CD4-positive, alpha-beta T cell (primary cell): ENCODE results near the gene LSAMP. TPM values are rescaled to one million over a fixed set of nuclear protein-coding genes. Genes with fewer than 3 reads are reported as not detected.

Source experiments
- ATAC-seq: fragments of 200-7000 bp; cut with Tn5 transposase; one replicate; pipeline ENCODE4 v1.10.0; 2022; ENCODE audit warnings: mild to moderate bottlenecking; ENCODE audit not compliant: poor library complexity
- CTCF ChIA-PET: fragments of 350-600 bp; sonication (Branson Sonifier 250); formaldehyde crosslinking; loops from one replicate; lab custom pipeline; 2021; ENCODE audit warnings: antibody characterized with exemption, inconsistent platforms; lab: Charles Lee
- POLR2A ChIA-PET: fragments of 350-600 bp; sonication (Branson Sonifier 250); formaldehyde crosslinking; loops from one replicate; lab custom pipeline; 2021; ENCODE audit warnings: antibody characterized with exemption, inconsistent platforms; lab: Charles Lee
- DNase-seq, 14 experiments: peaks; one replicate each; pipeline ENCODE4 v3.0.0-alpha.2; 2013 to 2020; ENCODE audit warnings: mixed read lengths in 2 of 14
- H3K27ac ChIP-seq, 2 donors: one replicate each; pipeline versions ENCODE4 v1.5.1 to v1.7.0; 2013; ENCODE audit warnings: low read length in 2 of 2, low read depth in 1 of 2, mild to moderate bottlenecking in 1 of 2
- H3K27me3 ChIP-seq, 2 experiments: 1 replicate in 1 of 2; 2 replicates in 1 of 2; pipeline versions ENCODE4 v1.6.1 to v1.7.0; 2013; ENCODE audit warnings: low read length in 2 of 2, control low read depth in 1 of 2, mild to moderate bottlenecking in 1 of 2, moderate library complexity in 1 of 2; ENCODE audit not compliant: insufficient read depth in 2 of 2, control insufficient read depth in 1 of 2
- H3K36me3 ChIP-seq: one replicate; pipeline ENCODE4 v1.6.1; 2013; ENCODE audit warnings: low read length, control low read depth; ENCODE audit not compliant: insufficient read depth
- H3K4me1 ChIP-seq: one replicate; pipeline ENCODE4 v1.6.1; 2013; ENCODE audit warnings: low read length, control low read depth; ENCODE audit not compliant: insufficient read depth
- H3K4me3 ChIP-seq: one replicate; pipeline ENCODE4 v1.5.1; 2013; ENCODE audit warnings: mild to moderate bottlenecking, low read length, moderate library complexity
- H3K9me3 ChIP-seq, 2 experiments: 1 replicate in 1 of 2; 2 replicates in 1 of 2; pipeline versions ENCODE4 v1.6.1 to v1.7.0; 2013; ENCODE audit warnings: low read length in 2 of 2, mild to moderate bottlenecking in 2 of 2, control low read depth in 1 of 2, moderate library complexity in 1 of 2; ENCODE audit not compliant: control insufficient read depth in 1 of 2, insufficient read depth in 1 of 2
- H3K27ac Mint-ChIP-seq: one replicate; pipeline ENCODE4 v1.8.0; 2020; ENCODE audit warnings: mixed read lengths
- H3K27me3 Mint-ChIP-seq: one replicate; pipeline ENCODE4 v1.8.0; 2021; ENCODE audit warnings: mixed read lengths
- H3K36me3 Mint-ChIP-seq: one replicate; pipeline ENCODE4 v1.8.0; 2021; ENCODE audit warnings: low read depth, mixed read lengths
- H3K4me1 Mint-ChIP-seq: one replicate; pipeline ENCODE4 v1.8.0; 2021; ENCODE audit warnings: low read depth, mixed read lengths
- H3K4me3 Mint-ChIP-seq: one replicate; pipeline ENCODE4 v1.8.0; 2020; ENCODE audit warnings: mild to moderate bottlenecking, mixed read lengths
- H3K9me3 Mint-ChIP-seq: one replicate; pipeline ENCODE4 v1.8.0; 2020; ENCODE audit warnings: mixed read lengths
- intact Hi-C, 2 experiments: fragments of 100-400 bp; cut with DNase I in 1 of 2; cut with micrococcal nuclease in 1 of 2; formaldehyde crosslinking; loops; one replicate each; pipeline versions ENCODE4 v1.15.1 to v1.9.0; 2023 to 2025; cut with DNase I, micrococcal nuclease
- total RNA-seq, 174 experiments: library from RNA in 2 of 174; stranded (reverse) in 2 of 174; gene quantifications; one replicate each; pipeline ENCODE4 v1.2.3 and lab custom pipeline; 2021 to 2026
- TF ChIP-seq, protein P1 (sequence below): fragments of 200-600 bp; IDR thresholded peaks from one replicate; pipeline ENCODE4 v1.8.0; 2022; ENCODE audit warnings: antibody characterized with exemption, mild to moderate bottlenecking

The LSAMP gene
- total RNA-seq, 2 experiments from 2014 or later, result not detected

DNA sequence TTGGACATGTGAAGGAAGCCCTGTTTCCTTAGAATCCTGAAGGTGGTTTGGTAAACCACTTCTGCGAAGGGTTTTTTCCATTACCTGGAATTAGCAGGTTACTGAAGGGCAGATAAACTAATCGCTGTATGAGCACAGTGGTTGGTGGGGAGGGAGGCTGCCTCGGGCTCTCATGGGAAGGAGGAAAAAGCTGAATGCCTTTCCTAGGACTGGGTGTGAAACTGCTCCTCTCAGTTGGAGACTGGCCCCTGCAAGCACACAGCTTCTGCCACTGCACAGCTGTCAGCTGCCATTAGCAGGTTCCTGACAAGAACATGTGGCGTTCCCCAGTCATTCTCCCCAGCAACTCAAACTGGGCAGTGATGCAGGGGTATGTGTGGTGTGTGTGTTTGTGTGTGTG lies 445.7 kb downstream of the LSAMP start:
- no peaks in the 10 kb centered on the region for H3K36me3 ChIP-seq
- TF ChIP-seq, protein P1, sequence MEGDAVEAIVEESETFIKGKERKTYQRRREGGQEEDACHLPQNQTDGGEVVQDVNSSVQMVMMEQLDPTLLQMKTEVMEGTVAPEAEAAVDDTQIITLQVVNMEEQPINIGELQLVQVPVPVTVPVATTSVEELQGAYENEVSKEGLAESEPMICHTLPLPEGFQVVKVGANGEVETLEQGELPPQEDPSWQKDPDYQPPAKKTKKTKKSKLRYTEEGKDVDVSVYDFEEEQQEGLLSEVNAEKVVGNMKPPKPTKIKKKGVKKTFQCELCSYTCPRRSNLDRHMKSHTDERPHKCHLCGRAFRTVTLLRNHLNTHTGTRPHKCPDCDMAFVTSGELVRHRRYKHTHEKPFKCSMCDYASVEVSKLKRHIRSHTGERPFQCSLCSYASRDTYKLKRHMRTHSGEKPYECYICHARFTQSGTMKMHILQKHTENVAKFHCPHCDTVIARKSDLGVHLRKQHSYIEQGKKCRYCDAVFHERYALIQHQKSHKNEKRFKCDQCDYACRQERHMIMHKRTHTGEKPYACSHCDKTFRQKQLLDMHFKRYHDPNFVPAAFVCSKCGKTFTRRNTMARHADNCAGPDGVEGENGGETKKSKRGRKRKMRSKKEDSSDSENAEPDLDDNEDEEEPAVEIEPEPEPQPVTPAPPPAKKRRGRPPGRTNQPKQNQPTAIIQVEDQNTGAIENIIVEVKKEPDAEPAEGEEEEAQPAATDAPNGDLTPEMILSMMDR, result no peak
- no peaks in the 10 kb centered on the region for H3K36me3 Mint-ChIP-seq
- no peak for ATAC-seq
- no peaks in the 10 kb centered on the region for H3K4me1 ChIP-seq
- DNase-seq, result no peak
- no peaks in the 10 kb centered on the region for H3K27me3 Mint-ChIP-seq
- ChIA-PET POLR2A (no interaction called here), CTCF (no interaction called here)
- no peak overlapping the region for H3K4me3 Mint-ChIP-seq
- no peak overlapping the region for H3K27ac ChIP-seq
- H3K4me1 Mint-ChIP-seq, result no peaks in the 10 kb centered on the region
- no peaks in the 10 kb centered on the region for H3K27me3 ChIP-seq
- no peak overlapping the region for H3K27ac Mint-ChIP-seq
- H3K9me3 Mint-ChIP-seq, result peaks cover 3% of the 10 kb centered on the region
- intact Hi-C loops, result no loop called here
- no peaks in the 10 kb centered on the region for H3K9me3 ChIP-seq
- H3K4me3 ChIP-seq, result no peak overlapping the region

DNA sequence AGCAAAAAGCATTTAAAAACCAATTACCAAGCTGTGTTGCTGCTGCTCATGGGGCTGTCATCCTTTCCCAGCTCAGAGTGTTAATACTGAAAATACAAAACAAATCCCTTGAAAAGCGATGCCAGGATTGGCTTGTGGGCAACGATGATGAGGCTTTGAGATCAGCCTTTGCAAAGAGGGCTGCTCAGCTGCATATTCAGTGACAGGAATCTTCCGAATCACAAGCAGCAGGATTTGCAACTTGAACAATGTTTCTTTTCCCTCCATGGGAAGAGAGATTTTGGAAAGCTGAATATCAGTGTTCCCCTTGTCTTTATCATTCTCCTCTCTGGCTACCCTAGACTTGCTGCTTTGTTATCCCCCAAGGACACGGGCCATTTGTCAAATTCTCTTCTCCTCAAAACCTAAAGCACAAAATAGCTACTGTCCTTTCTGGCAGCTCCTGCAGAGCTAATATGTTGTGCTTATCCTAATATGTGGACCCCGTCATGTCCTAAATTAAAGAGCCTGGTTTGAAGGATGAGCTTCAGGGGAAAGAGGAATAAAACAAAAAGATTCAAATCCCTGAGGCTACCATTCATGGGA lies 446.2 kb downstream of the LSAMP start:
- Mint-ChIP-seq H3K27me3 (no peaks in the 10 kb centered on the region), H3K27ac (no peak overlapping the region), H3K9me3 (peaks cover 3% of the 10 kb centered on the region), H3K4me3 (no peak overlapping the region), H3K36me3 (no peaks in the 10 kb centered on the region), H3K4me1 (no peaks in the 10 kb centered on the region)
- Histone ChIP-seq H3K27ac (no peak overlapping the region), H3K4me1 (no peaks in the 10 kb centered on the region), H3K4me3 (no peak overlapping the region), H3K9me3 (no peaks in the 10 kb centered on the region), H3K27me3 (no peaks in the 10 kb centered on the region), H3K36me3 (no peaks in the 10 kb centered on the region)
- ChIA-PET CTCF (no interaction called here), POLR2A (no interaction called here)
- DNase-seq, result no peak
- TF ChIP-seq, protein P1, result no peak
- no peak for ATAC-seq
- intact Hi-C loops, result no loop called here

DNA sequence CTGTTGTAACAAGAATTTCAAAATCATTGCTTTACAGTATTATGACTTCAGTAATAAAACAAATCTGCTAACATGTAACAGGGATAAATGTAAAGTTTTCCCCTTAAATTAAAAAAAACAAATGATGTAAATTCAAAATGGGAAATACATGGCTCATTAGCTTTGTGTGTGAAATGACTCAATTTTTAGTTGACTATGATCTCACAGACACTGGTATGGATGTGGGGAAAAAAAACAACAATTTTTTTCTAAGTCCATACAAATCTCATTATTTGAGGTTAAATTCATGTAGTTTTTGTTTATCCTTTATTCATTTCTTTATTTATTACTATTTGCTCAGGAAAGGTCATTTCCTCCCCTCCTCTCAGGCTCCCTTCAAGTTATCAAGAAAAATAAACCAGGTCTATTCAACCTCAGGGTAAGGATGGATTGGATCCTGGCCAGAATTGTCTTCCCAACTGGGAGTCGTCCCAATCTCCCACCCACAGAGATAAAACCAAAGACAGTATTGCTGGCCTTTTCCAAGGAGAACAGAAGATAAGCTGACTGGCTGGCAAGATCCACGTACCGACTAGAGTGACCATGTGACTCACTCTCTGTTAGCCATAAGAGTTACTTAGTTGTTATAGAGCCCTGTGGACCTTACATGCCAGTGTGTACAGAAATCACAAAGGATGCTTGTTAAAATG lies 448.7 kb downstream of the LSAMP start:
- no peaks in the 10 kb centered on the region for H3K4me1 Mint-ChIP-seq
- Histone ChIP-seq H3K27me3 (no peaks in the 10 kb centered on the region), H3K4me1 (no peaks in the 10 kb centered on the region), H3K4me3 (no peak overlapping the region), H3K9me3 (no peaks in the 10 kb centered on the region), H3K27ac (no peak overlapping the region), H3K36me3 (no peaks in the 10 kb centered on the region)
- intact Hi-C loops, result no loop called here
- CTCF ChIA-PET, result no interaction called here
- ATAC-seq (no peak), DNase-seq (no peak)
- no peak overlapping the region for H3K4me3 Mint-ChIP-seq
- no peaks in the 10 kb centered on the region for H3K36me3 Mint-ChIP-seq
- peaks cover 3% of the 10 kb centered on the region for H3K9me3 Mint-ChIP-seq
- H3K27me3 Mint-ChIP-seq, result no peaks in the 10 kb centered on the region
- POLR2A ChIA-PET, result no interaction called here
- TF ChIP-seq, protein P1, result no peak
- no peak overlapping the region for H3K27ac Mint-ChIP-seq
